AG10803 (cell line): ENCODE results near the gene ZNF541.

Source experiments
- DNase-seq: peaks from one replicate; pipeline ENCODE4 v3.0.0; 2010; ENCODE audit warnings: low read depth
- H3K4me3 ChIP-seq: 2 replicates; pipeline ENCODE4 v1.5.1; 2011; ENCODE audit warnings: mild to moderate bottlenecking, low read length, control low read depth
- TF ChIP-seq, protein P1 (sequence below): conservative IDR thresholded peaks from 2 replicates; pipeline ENCODE4 v1.5.1; 2011; ENCODE audit warnings: mild to moderate bottlenecking, low read length, control low read depth, inconsistent platforms

The ZNF541 gene

GRCh38 chr19:47613165-47614020 lies 40.4 kb upstream of the ZNF541 start:
- TF ChIP-seq, protein P1, sequence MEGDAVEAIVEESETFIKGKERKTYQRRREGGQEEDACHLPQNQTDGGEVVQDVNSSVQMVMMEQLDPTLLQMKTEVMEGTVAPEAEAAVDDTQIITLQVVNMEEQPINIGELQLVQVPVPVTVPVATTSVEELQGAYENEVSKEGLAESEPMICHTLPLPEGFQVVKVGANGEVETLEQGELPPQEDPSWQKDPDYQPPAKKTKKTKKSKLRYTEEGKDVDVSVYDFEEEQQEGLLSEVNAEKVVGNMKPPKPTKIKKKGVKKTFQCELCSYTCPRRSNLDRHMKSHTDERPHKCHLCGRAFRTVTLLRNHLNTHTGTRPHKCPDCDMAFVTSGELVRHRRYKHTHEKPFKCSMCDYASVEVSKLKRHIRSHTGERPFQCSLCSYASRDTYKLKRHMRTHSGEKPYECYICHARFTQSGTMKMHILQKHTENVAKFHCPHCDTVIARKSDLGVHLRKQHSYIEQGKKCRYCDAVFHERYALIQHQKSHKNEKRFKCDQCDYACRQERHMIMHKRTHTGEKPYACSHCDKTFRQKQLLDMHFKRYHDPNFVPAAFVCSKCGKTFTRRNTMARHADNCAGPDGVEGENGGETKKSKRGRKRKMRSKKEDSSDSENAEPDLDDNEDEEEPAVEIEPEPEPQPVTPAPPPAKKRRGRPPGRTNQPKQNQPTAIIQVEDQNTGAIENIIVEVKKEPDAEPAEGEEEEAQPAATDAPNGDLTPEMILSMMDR = no peak
- peak overlapping the region; percentile 39 for H3K4me3 ChIP-seq
- peak; percentile 85 for DNase-seq

GRCh38 chr19:47610902-47611301 lies 38.0 kb upstream of the ZNF541 start:
- TF ChIP-seq, protein P1 = no peak
- peak overlapping the region; percentile 73 for H3K4me3 ChIP-seq
- DNase-seq = no peak

DNA sequence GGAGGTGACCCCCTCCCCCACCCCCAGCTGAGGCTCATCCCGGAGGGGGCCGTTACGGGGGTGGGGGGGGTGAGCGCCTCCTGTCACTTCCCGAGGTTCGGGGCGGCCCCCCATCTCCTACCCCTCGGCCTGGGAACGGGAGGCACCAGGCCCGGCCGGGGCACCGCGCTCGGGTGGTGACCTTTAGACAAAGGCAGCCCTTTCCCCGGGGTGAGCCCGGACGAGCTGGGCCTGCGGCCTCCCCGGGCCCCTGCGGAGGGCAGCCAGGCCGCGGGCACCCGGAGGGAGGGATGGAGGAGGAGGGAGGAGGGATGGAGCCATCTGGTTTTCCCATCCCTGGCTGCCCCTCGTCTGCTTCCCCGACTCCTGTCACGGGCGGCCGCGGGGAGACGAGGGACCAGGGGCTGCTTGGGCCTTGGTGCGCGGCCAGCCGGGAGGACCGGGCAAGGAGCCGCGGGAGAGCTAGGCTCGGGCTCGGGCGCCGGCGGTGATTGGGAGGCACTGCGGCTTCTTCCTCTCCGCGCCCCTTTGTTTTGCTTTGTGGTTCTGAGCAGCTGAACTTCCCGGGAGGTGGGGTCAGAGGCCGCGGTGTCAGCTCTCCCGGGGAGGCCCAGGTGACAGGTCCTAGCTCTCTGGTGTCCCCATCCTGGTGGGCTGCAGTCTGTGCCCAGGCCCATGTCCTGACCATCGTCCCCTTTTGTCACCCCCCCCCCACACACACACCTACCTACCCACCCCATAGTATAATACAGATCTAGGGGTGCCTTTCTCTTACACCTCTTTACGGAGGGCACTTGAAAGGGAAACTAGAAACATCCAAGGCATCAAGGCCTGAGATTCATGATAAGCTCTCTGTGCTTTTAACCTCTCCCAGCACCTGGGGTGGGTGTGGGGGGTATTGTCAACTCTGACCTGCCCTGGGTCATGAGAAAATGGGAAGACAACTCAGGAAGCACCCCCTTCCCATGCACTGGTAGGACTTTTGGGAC lies 37.3 kb upstream of the ZNF541 start:
- peak overlapping the region; percentile 73 for H3K4me3 ChIP-seq
- peak; percentile 48 for DNase-seq
- TF ChIP-seq, protein P1 = no peak

DNA sequence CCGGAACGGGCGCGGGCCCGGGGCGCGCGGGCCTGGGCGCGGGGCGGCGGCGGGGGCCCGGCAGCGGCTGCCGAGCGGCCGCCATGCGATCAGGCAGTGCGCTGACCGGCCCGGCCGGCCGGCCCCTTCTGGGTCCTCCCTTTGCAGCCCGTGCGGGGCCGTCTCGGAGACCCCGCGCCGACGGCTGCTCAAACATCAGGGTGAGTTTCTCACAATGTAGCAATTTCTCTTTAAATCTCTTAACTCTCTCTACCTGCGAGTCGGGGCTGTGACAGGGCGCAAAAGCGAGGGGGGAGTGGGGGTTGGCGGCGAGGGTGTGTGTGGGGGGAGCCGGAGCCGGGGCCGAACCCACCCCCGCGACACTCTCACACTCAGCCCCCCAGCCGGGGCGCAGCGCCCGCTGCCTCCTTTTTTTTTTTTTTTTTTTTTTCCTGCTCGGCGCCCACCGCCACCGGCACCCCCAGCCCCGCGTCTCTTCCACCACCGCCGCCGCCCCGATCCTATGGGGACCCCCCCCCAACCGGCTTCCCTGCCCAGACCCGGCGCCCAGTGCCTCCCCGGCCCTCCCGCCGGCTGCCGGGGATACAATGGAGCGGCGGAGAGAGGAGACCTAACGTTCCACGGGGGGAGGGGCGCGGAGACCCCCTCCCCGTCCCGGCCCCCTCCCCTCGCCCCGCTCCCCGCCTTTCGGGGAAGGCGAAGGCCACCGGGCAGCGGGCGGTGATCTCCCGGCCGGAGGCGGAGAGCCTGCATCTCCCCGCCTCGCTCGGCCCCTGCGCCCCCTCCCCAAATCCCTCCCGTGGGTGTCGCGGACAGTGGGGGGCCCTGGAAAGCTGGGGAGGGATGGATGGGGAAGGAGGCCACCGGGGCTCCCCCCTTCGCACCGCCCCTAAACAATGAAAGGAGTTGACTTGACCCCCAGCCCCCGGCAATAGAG lies 36.3 kb upstream of the ZNF541 start, which contains the start of gene BICRA:
TSS of gene BICRA (plus strand) at position 166 of the 937 bp plus-strand sequence. CDS start 64,441 bp downstream, outside the sequence.
- peak within 1 kb of the TSS; percentile 84 for H3K4me3 ChIP-seq
- DNase-seq = peak; percentile 77
- TF ChIP-seq, protein P1 = no peak

DNA sequence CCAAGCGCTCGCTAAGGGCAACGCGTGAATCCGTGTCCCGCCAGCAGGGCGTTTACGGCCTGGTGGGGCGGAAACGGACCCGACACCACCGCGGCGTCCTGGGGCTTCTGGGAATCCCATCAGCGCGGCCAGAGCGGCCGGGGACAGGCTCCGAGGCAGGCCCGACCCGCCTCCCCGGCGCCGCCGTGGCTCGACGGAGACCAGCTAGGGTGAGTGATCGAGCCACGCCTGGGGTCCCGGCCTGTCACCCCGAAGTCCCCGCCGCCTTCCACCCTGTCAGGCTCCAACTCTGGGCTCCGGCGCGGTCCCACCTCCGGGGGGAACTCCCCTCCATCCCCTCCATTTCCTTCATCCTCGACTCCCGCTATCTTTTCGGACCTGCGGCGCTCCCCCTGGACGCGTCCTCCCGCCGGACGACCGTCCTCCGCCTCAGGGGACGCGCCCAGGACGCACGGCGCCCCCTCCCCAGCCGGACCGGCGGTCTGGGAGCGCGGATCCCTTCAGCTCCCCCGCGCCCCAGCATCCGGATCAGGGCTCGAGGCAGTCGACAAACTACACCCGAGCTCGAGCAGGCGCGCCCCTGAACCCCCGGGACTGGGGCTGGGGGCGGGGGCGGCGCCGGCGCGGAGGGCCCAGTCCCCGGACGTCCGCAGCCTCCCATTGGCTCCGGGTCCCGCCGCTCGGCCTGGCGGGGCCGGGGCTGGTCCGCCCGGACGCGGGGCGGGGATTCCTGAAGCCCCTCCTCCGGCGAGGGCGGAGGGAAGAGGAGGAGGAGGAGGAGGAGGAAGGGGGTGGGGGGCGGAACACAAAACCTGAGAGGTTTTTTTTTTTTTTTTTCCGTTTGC lies 35.3 kb upstream of the ZNF541 start:
- TF ChIP-seq, protein P1 = peak; percentile 42
- peak overlapping the region; percentile 84 for H3K4me3 ChIP-seq
- DNase-seq = peak; percentile 92
